C4-2B (cell line): ENCODE results near the gene SIK3.
"Not testable (repeated sequence)": the region's sequence is repeated elsewhere in the genome, so short reads cannot be mapped to it uniquely, and the experiment has no call there.

Experiments used
- H3K27ac ChIP-seq: fragments of 450-650 bp; 2 replicates; pipeline ENCODE4 v1.5.1; 2017
- ZFX ChIP-seq: fragments of 450-650 bp; IDR thresholded peaks from 2 replicates; pipeline ENCODE4 v1.6.1; 2017
- TF ChIP-seq, protein P1 (sequence below): fragments of 450-650 bp; conservative IDR thresholded peaks from 2 replicates; pipeline ENCODE4 v1.5.1; 2017; ENCODE audit warnings: mild to moderate bottlenecking

Gene SIK3

DNA sequence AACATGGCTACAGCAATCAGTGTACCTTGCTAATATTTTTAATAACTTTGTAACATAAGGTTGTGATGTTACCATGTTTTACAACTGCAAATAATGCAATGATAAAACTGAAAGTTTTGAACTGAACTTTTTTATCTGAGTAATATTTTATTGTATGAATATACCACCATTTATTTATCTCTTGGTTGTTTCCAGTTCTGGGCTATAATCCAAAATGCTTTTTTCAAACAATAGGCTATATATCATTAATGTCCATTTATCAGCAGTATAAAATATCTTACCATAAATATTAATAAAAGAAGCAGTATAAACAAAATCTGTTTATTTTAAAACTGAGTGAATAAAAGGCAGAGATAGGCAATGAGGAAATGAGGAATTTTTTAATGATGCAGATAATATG is 63.3 kb downstream of the SIK3 start:
- no peak overlapping the region for H3K27ac ChIP-seq
- TF ChIP-seq, protein P1, sequence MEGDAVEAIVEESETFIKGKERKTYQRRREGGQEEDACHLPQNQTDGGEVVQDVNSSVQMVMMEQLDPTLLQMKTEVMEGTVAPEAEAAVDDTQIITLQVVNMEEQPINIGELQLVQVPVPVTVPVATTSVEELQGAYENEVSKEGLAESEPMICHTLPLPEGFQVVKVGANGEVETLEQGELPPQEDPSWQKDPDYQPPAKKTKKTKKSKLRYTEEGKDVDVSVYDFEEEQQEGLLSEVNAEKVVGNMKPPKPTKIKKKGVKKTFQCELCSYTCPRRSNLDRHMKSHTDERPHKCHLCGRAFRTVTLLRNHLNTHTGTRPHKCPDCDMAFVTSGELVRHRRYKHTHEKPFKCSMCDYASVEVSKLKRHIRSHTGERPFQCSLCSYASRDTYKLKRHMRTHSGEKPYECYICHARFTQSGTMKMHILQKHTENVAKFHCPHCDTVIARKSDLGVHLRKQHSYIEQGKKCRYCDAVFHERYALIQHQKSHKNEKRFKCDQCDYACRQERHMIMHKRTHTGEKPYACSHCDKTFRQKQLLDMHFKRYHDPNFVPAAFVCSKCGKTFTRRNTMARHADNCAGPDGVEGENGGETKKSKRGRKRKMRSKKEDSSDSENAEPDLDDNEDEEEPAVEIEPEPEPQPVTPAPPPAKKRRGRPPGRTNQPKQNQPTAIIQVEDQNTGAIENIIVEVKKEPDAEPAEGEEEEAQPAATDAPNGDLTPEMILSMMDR: no peak
- TF ChIP-seq ZFX: no peak

DNA sequence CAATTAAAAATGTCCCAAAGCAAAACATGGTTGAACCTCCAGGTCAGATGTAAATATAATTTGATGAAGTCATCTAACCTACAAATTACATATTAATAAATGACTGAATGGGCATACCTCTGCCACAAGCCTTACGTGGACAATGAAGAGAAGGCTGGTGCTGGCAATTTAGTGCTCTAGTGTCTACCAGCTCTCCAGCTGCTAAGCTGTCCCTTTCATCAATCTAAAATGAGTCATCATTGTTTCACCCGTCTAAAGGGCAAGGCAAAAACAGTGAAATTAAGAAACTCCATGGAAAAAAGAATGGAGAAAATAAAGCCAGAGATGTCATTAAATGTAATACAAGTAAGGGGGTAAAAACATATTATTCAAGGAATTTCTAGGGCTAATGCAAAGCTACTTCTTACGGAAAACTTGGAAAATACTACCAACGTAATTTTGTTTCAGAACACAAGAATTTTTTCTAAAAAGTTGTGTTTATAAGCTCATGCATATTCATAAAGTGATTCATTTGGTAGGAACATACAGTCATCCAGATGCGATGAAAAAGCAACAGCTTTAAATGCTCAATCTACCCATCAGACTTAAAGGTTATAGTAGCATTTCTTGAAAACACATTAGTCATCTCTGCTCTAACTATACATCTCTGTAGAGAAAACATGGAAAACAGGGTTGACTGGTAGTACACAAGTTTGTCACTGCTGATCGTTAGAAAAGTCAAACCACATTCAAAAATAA is 71.5 kb downstream of the SIK3 start:
- no peak overlapping the region for H3K27ac ChIP-seq
- TF ChIP-seq, protein P1: no peak
- TF ChIP-seq ZFX: no peak

DNA sequence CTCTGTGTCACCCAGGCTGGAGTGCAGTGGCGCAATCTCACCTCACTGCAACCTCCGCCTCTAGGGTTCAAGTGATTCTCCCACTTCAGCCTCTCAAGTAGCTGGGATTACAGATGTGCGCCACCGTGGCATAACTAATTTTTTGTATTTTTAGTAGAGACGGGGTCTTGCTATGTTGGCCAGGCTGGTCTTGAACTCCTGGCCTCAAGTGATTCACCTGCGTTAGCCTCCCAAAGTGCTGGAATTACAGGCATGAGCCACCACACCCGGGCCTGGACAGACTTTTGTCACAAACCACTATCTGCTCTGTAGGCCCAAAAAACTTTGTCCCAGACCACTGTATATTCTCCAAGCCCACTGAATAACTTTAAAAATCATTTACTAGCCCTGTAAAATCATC is 74.5 kb downstream of the SIK3 start:
- not testable (repeated sequence) for H3K27ac ChIP-seq

DNA sequence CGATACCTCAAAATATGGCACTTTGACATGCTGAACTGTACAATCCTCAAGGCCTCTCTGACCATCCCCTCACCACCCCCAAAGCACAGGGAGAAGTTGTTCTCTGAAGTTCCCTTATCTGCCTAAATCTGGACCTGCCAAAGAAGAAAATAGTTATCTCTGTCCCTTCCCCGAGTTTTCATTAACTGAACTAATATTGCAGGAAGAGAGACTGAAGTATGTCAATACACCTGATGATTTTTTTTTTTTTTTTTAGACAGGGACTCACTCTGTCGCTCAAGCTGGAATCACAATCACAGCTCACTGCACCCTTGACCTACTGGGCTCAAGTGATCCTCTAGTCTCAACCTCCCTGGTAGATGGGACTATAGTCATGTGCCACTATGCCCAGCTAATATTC is 75.0 kb downstream of the SIK3 start:
- no peak for TF ChIP-seq ZFX
- TF ChIP-seq, protein P1: no peak
- H3K27ac ChIP-seq: no peak overlapping the region

DNA sequence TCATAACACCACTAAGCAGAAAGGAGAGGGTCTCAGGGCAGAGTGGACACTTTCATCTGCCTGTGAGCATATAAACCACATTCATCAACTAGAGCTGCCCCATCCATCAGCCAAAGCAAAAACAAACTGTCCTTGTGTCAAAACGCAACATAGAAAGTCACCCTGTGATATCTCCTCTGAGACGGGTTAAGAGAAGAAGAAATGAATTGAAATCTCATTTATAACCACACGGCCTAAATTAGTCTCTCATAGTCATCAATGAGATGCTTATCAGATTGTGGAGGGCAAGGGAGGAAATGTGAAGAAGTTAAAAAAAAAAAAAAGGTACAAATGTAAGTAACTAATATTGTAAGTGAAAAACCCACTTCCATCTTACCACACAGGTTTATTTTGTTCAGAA is 75.7 kb downstream of the SIK3 start:
- no peak for TF ChIP-seq ZFX
- TF ChIP-seq, protein P1: no peak
- no peak overlapping the region for H3K27ac ChIP-seq

DNA sequence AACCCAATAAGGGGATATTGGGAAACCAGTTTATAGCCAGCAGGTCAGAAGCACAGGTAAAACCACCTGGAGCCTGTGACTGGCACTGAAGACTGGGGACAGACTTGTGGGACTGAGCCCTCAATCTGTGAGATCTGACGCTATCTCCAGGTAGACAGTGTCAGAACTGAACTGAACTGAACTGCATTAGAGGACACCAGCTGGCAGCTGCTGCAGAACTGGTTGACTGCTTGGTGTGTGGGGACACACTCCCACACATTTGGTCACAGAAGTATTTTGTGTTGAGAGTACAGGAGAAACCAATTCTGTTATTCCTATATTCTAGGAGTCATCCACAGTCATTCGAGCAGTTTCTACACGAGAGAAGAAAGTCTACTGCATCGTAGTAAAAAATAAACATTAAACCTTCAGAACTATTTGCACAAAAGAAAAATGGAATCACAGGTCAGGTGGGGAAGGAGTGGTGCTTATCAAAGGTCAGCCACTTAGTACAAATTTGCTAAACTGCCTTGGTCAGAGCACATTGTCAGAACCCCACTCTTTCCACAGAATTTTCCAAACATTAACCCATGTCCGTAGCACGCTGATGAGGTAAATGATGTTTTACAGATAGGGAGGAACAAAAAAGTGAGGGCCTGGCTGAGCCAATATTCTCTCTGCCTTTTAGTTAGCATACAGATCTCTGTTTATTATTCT is 77.2 kb downstream of the SIK3 start:
- TF ChIP-seq ZFX: no peak
- TF ChIP-seq, protein P1: no peak
- H3K27ac ChIP-seq: no peak overlapping the region

DNA sequence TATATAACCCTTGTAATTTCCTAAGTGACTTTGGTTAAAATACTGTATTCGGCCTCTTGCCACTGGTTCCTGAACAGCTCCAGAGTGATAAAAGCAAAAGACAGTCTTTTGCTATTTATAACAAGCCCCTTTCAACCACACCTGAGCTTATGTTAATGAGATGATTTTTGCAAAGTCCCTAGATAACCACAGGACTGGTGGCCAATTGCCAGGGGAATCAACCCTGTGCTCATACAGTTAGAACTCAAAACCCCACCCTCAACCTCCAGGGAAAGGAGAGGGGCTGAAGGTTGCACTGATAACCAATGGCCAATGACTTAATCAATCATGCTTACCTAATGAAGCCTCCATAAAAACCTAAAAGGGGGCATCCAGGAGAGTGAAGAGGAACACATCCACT is 77.9 kb downstream of the SIK3 start:
- TF ChIP-seq ZFX: no peak
- TF ChIP-seq, protein P1: no peak
- H3K27ac ChIP-seq: no peak overlapping the region
